Hepatocyte (in vitro differentiated cells): ENCODE measurements around the gene CXCL12.

Experiments used
- CTCF ChIP-seq: fragments of 200-600 bp; sonication (generic); IDR thresholded peaks from 2 replicates; pipeline ENCODE4 v1.5.1; 2016; ENCODE audit warnings: antibody characterized with exemption, mild to moderate bottlenecking; ENCODE audit not compliant: poor library complexity
- EZH2 ChIP-seq: fragments of 200-600 bp; sonication (generic); IDR thresholded peaks from 2 replicates; pipeline ENCODE4 v1.6.1; 2016; ENCODE audit warnings: antibody characterized with exemption, mild to moderate bottlenecking, borderline replicate concordance

GRCh38 chr10:44374155-44374554, 10.7 kb downstream of the CXCL12 start:
- no peak for TF ChIP-seq CTCF
- TF ChIP-seq EZH2, result no peak
